ENCODE results near the gene ORM1.
"Not testable (repeated sequence)": the region's sequence is repeated elsewhere in the genome, so short reads cannot be mapped to it uniquely, and the experiment has no call there.

The ORM1 gene

GRCh38 chr9:114321759-114322158, 1.1 kb upstream of the ORM1 start:
- H3K9ac ChIP-seq (ENCODE audit: low read length) = no peak overlapping the region
- H3K4me2 ChIP-seq (ENCODE audit: low read depth, low read length) = no peak overlapping the region
- TF ChIP-seq EZH2 (optimal IDR thresholded peaks at IDR 0.05; ENCODE audit: low read depth, low read length) (no peak), EZH2phosphoT487 (IDR thresholded peaks at IDR 0.05; ENCODE audit: low read length) (no peak), CTCF (IDR thresholded peaks at IDR 0.05; ENCODE audit: low read length) (no peak)
- H2AFZ ChIP-seq (ENCODE audit: low read length) = no peak overlapping the region
- H3K4me3 ChIP-seq (ENCODE audit: low read length) = no peak overlapping the region
- no peaks in the 10 kb centered on the region for H4K20me1 ChIP-seq (ENCODE audit: insufficient read depth, low read length)
- no peaks in the 10 kb centered on the region for H3K9me3 ChIP-seq (replicated peaks; ENCODE audit: insufficient read depth, low read length)
- 0 out of 2 replicates have a peak, but pooled peaks cover 3% of the 10 kb centered on the region for H3K4me1 ChIP-seq (ENCODE audit: low read length)
- H3F3A ChIP-seq (ENCODE audit: insufficient read depth, low read length) = no peaks in the 10 kb centered on the region
- no peak for DNase-seq
- no peaks in the 10 kb centered on the region for H3K79me2 ChIP-seq (ENCODE audit: low read length)
- H3K27ac ChIP-seq (ENCODE audit: low read length) = no peak overlapping the region
- no peaks in the 10 kb centered on the region for H3K36me3 ChIP-seq (replicated peaks; ENCODE audit: insufficient read depth, low read length)
- H3K27me3 ChIP-seq (replicated peaks; ENCODE audit: insufficient read depth, low read length) = no peaks in the 10 kb centered on the region
- H3K9me2 ChIP-seq (replicated peaks; ENCODE audit: insufficient read depth, low read length) = no peaks in the 10 kb centered on the region

- H3K36me3 ChIP-seq (replicated peaks; ENCODE audit: insufficient read depth, low read length); H4K20me1 ChIP-seq (ENCODE audit: insufficient read depth, low read length); H3K27ac ChIP-seq (ENCODE audit: low read length); H3K79me2 ChIP-seq (ENCODE audit: low read length); H3K4me3 ChIP-seq (ENCODE audit: low read length); H3K9ac ChIP-seq (ENCODE audit: low read length); H3K9me2 ChIP-seq (replicated peaks; ENCODE audit: insufficient read depth, low read length); DNase-seq; H3K27me3 ChIP-seq (replicated peaks; ENCODE audit: insufficient read depth, low read length); H2AFZ ChIP-seq (ENCODE audit: low read length); H3K4me1 ChIP-seq (ENCODE audit: low read length); H3K9me3 ChIP-seq (replicated peaks; ENCODE audit: insufficient read depth, low read length); H3F3A ChIP-seq (ENCODE audit: insufficient read depth, low read length); H3K4me2 ChIP-seq (ENCODE audit: low read depth, low read length): not testable (repeated sequence)
These were observed 609 bp upstream of the ORM1 start for GRCh38 chr9:114322160-114322818.

- not testable (repeated sequence) for H3F3A ChIP-seq (ENCODE audit: insufficient read depth, low read length); H3K9me2 ChIP-seq (replicated peaks; ENCODE audit: insufficient read depth, low read length); H3K4me1 ChIP-seq (ENCODE audit: low read length); H4K20me1 ChIP-seq (ENCODE audit: insufficient read depth, low read length); H3K27me3 ChIP-seq (replicated peaks; ENCODE audit: insufficient read depth, low read length); H3K4me2 ChIP-seq (ENCODE audit: low read depth, low read length); H3K4me3 ChIP-seq (ENCODE audit: low read length); H3K36me3 ChIP-seq (replicated peaks; ENCODE audit: insufficient read depth, low read length); H2AFZ ChIP-seq (ENCODE audit: low read length); H3K27ac ChIP-seq (ENCODE audit: low read length); H3K9me3 ChIP-seq (replicated peaks; ENCODE audit: insufficient read depth, low read length); DNase-seq; H3K79me2 ChIP-seq (ENCODE audit: low read length); H3K9ac ChIP-seq (ENCODE audit: low read length)
These were observed 951 bp downstream of the ORM1 start for GRCh38 chr9:114323849-114324248.

GRCh38 chr9:114324492-114324891, 1.6 kb downstream of the ORM1 start:
- Histone ChIP-seq H3K9ac (ENCODE audit: low read length) (no peak overlapping the region), H3K4me3 (ENCODE audit: low read length) (no peak overlapping the region)
- DNase-seq = no peak

GRCh38 chr9:114324965-114325364, 2.1 kb downstream of the ORM1 start:
- not testable (repeated sequence) for H3K4me1 ChIP-seq (ENCODE audit: low read length); H3F3A ChIP-seq (ENCODE audit: insufficient read depth, low read length); H2AFZ ChIP-seq (ENCODE audit: low read length); H3K9me3 ChIP-seq (replicated peaks; ENCODE audit: insufficient read depth, low read length); H3K36me3 ChIP-seq (replicated peaks; ENCODE audit: insufficient read depth, low read length); H3K27me3 ChIP-seq (replicated peaks; ENCODE audit: insufficient read depth, low read length); H3K4me2 ChIP-seq (ENCODE audit: low read depth, low read length); H3K27ac ChIP-seq (ENCODE audit: low read length); H4K20me1 ChIP-seq (ENCODE audit: insufficient read depth, low read length); DNase-seq; H3K79me2 ChIP-seq (ENCODE audit: low read length); H3K9me2 ChIP-seq (replicated peaks; ENCODE audit: insufficient read depth, low read length); H3K9ac ChIP-seq (ENCODE audit: low read length); H3K4me3 ChIP-seq (ENCODE audit: low read length)

More at GRCh38 chr9:114324492-114324891, 1.6 kb downstream of the ORM1 start:
- no peaks in the 10 kb centered on the region for H3K27me3 ChIP-seq (replicated peaks; ENCODE audit: insufficient read depth, low read length)
- H2AFZ ChIP-seq (ENCODE audit: low read length) = no peak overlapping the region
- no peaks in the 10 kb centered on the region for H3F3A ChIP-seq (ENCODE audit: insufficient read depth, low read length)
- no peaks in the 10 kb centered on the region for H3K4me1 ChIP-seq (ENCODE audit: low read length)
- no peaks in the 10 kb centered on the region for H3K9me2 ChIP-seq (replicated peaks; ENCODE audit: insufficient read depth, low read length)
- no peaks in the 10 kb centered on the region for H4K20me1 ChIP-seq (ENCODE audit: insufficient read depth, low read length)
- H3K36me3 ChIP-seq (replicated peaks; ENCODE audit: insufficient read depth, low read length) = no peaks in the 10 kb centered on the region
- H3K9me3 ChIP-seq (replicated peaks; ENCODE audit: insufficient read depth, low read length) = no peaks in the 10 kb centered on the region
- H3K27ac ChIP-seq (ENCODE audit: low read length) = no peak overlapping the region
- H3K79me2 ChIP-seq (ENCODE audit: low read length) = no peaks in the 10 kb centered on the region
- H3K4me2 ChIP-seq (ENCODE audit: low read depth, low read length) = no peak overlapping the region
- TF ChIP-seq EZH2phosphoT487 (IDR thresholded peaks at IDR 0.05; ENCODE audit: low read length) (no peak), CTCF (IDR thresholded peaks at IDR 0.05; ENCODE audit: low read length) (no peak), EZH2 (optimal IDR thresholded peaks at IDR 0.05; ENCODE audit: low read depth, low read length) (no peak)

- not testable (repeated sequence) for DNase-seq; H4K20me1 ChIP-seq (ENCODE audit: insufficient read depth, low read length); H2AFZ ChIP-seq (ENCODE audit: low read length); H3K4me1 ChIP-seq (ENCODE audit: low read length); H3K4me2 ChIP-seq (ENCODE audit: low read depth, low read length); H3K9ac ChIP-seq (ENCODE audit: low read length); H3F3A ChIP-seq (ENCODE audit: insufficient read depth, low read length); H3K9me3 ChIP-seq (replicated peaks; ENCODE audit: insufficient read depth, low read length); H3K79me2 ChIP-seq (ENCODE audit: low read length); H3K4me3 ChIP-seq (ENCODE audit: low read length); H3K27me3 ChIP-seq (replicated peaks; ENCODE audit: insufficient read depth, low read length); H3K36me3 ChIP-seq (replicated peaks; ENCODE audit: insufficient read depth, low read length); H3K27ac ChIP-seq (ENCODE audit: low read length); H3K9me2 ChIP-seq (replicated peaks; ENCODE audit: insufficient read depth, low read length)
These were observed 2.9 kb downstream of the ORM1 start for GRCh38 chr9:114325684-114326254.
